ENCODE measurements around the gene HNRNPH1. TPM values are rescaled to one million over a fixed set of nuclear protein-coding genes. Genes with fewer than 3 reads are reported as not detected.

The HNRNPH1 gene, protein sequence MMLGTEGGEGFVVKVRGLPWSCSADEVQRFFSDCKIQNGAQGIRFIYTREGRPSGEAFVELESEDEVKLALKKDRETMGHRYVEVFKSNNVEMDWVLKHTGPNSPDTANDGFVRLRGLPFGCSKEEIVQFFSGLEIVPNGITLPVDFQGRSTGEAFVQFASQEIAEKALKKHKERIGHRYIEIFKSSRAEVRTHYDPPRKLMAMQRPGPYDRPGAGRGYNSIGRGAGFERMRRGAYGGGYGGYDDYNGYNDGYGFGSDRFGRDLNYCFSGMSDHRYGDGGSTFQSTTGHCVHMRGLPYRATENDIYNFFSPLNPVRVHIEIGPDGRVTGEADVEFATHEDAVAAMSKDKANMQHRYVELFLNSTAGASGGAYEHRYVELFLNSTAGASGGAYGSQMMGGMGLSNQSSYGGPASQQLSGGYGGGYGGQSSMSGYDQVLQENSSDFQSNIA
- total RNA-seq: 625 and 786 TPM in 2 replicates

DNA sequence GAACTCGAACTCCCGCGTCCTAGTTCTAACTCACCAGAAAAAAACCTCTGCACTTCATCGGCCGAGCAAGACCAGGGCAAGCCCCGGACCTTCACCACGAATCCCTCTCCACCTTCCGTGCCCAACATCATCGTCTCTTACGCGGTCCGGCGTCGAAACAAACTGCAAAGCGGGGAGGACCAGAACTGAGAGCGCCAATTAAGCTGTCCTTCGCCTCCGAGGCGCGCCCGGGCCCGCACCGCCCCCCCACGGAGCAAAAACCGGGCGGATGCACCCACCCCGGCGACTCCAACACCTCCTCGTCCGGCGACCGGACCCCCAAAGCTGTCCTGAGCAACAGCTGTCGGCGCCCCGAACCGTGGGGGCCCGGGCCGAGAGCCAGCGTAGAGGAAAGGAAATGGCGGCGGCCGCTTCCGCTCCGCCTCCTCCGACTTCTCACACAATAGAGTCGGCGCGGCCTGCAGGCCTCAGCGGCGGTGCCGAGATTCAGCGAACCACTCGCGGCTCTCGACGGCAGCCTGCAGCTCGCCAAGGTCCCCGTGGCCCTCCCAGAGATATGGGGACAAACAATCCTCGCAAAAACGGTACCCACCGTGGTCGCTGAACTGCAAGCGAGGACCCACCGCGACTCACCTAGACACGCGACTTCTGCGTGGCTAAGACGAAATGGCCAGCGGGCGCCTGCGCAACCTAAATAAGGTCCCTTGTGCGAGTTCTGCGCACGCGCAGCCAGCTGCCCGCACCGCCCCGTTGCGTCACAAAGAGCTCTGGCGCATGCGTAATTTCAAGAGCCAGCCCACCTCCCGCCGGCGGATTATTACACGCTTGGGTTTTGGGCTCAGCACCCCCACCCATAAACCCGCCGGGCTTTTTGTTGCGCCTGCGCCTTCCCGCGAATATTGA lies at the start of gene HNRNPH1:
HNRNPH1 (minus strand) TSS at position 669 of the 903 bp plus-strand sequence; CDS start at position 131, 538 bp downstream.

Other genes starting within 250 kb of the HNRNPH1 start
- 56.7 and 63.9 TPM in 2 replicates for gene RUFY1, start 73.1 kb downstream of the HNRNPH1 start, total RNA-seq
- 0.16 TPM in 1 of 2 replicates, not detected in the other for gene CBY3, start 57.4 kb upstream of the HNRNPH1 start, total RNA-seq
- gene CANX, start 75.3 kb upstream of the HNRNPH1 start, total RNA-seq: 543 and 604 TPM in 2 replicates
- 3.0 and 3.6 TPM in 2 replicates for gene MAML1, start 109.2 kb upstream of the HNRNPH1 start, total RNA-seq
- gene LTC4S, start 170.3 kb upstream of the HNRNPH1 start, total RNA-seq: 0.94 and 1.3 TPM in 2 replicates
- 101 and 137 TPM in 2 replicates for gene MGAT4B, start 183.2 kb upstream of the HNRNPH1 start, total RNA-seq
- 1,109 and 1,170 TPM in 2 replicates for gene SQSTM1, start 197.2 kb upstream of the HNRNPH1 start, total RNA-seq
- gene MRNIP, start 235.1 kb upstream of the HNRNPH1 start, total RNA-seq: 15.3 and 28.9 TPM in 2 replicates

Data from bronchial smooth muscle cell (primary cell).